OCI-LY3 (cell line): Measurements from ENCODE around the gene MUC20.
"Not testable (repeated sequence)": the region's sequence is repeated elsewhere in the genome, so short reads cannot be mapped to it uniquely, and the experiment has no call there.

Experiments
- H2AFZ ChIP-seq: fragments of 200-600, 300-600 bp; shearing (Covaris generic); 2 replicates; pipeline ENCODE4 v1.6.0; 2014; ENCODE audit warnings: antibody characterized with exemption, low read depth, low read length
- H3K27ac ChIP-seq: fragments of 200-600, 300-600 bp; sonication (generic); 2 replicates; pipeline ENCODE4 v1.5.1; 2014; ENCODE audit warnings: mild to moderate bottlenecking, low read length, moderate library complexity, mixed read lengths
- H3K27me3 ChIP-seq: fragments of 200-600, 300-600 bp; sonication (generic); 2 replicates; pipeline ENCODE4 v1.6.1; 2014; ENCODE audit warnings: low read depth, low read length, mixed read lengths
- H3K36me3 ChIP-seq: fragments of 200-600, 300-600 bp; sonication (generic); replicated peaks from 2 replicates; pipeline ENCODE3; 2014; ENCODE audit warnings: low read depth, low read length, mixed read lengths
- H3K4me1 ChIP-seq: fragments of 300-600, 200-600 bp; sonication (generic); 2 replicates; pipeline ENCODE4 v1.6.1; 2014; ENCODE audit warnings: low read length, mixed read lengths
- H3K4me2 ChIP-seq: fragments of 200-600, 300-600 bp; sonication (generic); 2 replicates; pipeline ENCODE4 v1.6.1; 2014; ENCODE audit warnings: low read length, mixed read lengths
- H3K4me3 ChIP-seq: fragments of 300-600, 200-600 bp; sonication (generic); 2 replicates; pipeline ENCODE4 v1.5.1; 2014; ENCODE audit warnings: antibody characterized with exemption, mild to moderate bottlenecking, low read length, moderate library complexity
- H3K79me2 ChIP-seq: fragments of 300-600, 200-600 bp; shearing (Covaris generic); 2 replicates; pipeline ENCODE4 v1.6.1; 2014; ENCODE audit warnings: mild to moderate bottlenecking, low read length, mixed read lengths
- H3K9ac ChIP-seq: fragments of 300-600, 200-600 bp; shearing (Covaris generic); 2 replicates; pipeline ENCODE4 v1.6.0; 2014; ENCODE audit warnings: mild to moderate bottlenecking, low read length, moderate library complexity
- H3K9me3 ChIP-seq: fragments of 200-600, 300-600 bp; shearing (Covaris generic); 2 replicates; pipeline ENCODE4 v1.6.1; 2014; ENCODE audit warnings: low read length, mixed read lengths; ENCODE audit not compliant: insufficient read depth
- H4K20me1 ChIP-seq: fragments of 200-600, 300-600 bp; sonication (generic); 2 replicates; pipeline ENCODE4 v1.6.1; 2016; ENCODE audit warnings: low read length, mixed read lengths; ENCODE audit not compliant: insufficient read depth

Gene MUC20, protein sequence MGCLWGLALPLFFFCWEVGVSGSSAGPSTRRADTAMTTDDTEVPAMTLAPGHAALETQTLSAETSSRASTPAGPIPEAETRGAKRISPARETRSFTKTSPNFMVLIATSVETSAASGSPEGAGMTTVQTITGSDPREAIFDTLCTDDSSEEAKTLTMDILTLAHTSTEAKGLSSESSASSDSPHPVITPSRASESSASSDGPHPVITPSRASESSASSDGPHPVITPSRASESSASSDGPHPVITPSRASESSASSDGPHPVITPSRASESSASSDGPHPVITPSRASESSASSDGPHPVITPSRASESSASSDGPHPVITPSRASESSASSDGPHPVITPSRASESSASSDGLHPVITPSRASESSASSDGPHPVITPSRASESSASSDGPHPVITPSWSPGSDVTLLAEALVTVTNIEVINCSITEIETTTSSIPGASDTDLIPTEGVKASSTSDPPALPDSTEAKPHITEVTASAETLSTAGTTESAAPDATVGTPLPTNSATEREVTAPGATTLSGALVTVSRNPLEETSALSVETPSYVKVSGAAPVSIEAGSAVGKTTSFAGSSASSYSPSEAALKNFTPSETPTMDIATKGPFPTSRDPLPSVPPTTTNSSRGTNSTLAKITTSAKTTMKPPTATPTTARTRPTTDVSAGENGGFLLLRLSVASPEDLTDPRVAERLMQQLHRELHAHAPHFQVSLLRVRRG

DNA sequence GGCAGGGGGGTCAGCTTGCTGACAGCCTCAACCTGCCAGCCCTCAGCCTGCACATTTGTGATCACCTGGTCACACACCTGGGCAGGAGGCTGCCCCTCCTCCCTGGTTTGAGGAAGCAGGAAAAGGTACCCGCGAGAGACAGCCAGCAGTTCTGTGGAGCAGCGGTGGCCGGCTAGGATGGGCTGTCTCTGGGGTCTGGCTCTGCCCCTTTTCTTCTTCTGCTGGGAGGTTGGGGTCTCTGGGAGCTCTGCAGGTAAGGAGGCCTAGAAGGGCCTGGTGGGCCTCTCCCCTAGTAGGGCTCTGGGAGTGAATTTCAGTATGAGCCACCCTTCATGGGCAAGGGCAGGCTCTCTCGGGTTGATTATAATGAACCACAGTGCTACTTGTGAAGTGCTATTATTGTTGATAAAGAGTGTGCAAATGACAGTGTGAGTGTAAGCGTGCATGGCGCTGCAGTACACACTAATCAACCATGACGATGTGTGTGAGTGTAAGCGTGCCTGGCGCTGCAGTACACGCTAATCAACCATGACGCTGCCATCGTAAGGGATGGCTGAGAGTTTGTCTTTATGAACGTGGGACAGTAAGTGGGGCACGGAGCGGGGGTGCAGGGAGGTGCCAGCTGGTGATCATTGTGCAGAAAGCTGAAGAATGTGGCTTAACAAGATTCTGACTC, at the start of gene MUC20:
MUC20 (plus strand) TSS at position 148 of the 676 bp plus-strand sequence; CDS start at position 178, 30 bp downstream.
- peak within 1 kb of the TSS; percentile 26; the same call in 1 of the 2 replicates for H3K4me2 ChIP-seq
- H3K27me3 ChIP-seq, H3K36me3 ChIP-seq, H3K79me2 ChIP-seq, H3K4me3 ChIP-seq, H3K27ac ChIP-seq, H3K9me3 ChIP-seq, H4K20me1 ChIP-seq, H3K9ac ChIP-seq: not testable (repeated sequence)
- H3K4me1 ChIP-seq: peaks cover 16% of the 10 kb centered on the region
- 0 out of 2 replicates have a peak within 1 kb of the TSS, but pooled peaks have one; percentile 1 for H2AFZ ChIP-seq

DNA sequence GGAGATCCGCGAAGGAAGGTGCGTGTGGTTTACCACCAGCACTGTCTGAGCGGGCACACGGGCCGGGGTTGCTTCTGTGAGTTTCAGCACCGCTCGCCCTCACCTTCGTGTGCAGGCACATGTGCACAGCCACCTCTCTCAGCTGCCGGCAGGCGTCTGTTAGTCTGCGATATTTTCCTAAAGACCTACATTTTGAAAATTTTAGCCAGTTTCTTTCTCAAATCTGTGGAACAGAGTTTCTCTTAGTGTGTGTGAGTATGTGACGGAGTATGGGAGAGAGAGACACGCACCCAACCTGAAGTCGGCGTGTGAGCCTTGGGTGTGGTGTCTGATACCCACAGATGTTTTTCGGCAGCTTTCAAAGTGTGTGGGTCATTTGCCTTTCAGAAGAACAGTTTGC, 49.5 kb upstream of the MUC20 start:
- H3K4me1 ChIP-seq, H3K36me3 ChIP-seq, H3K79me2 ChIP-seq, H3K4me2 ChIP-seq, H3K9ac ChIP-seq, H3K4me3 ChIP-seq, H3K27me3 ChIP-seq, H4K20me1 ChIP-seq, H2AFZ ChIP-seq, H3K27ac ChIP-seq, H3K9me3 ChIP-seq: not testable (repeated sequence)

- not testable (repeated sequence) for H3K36me3 ChIP-seq, H3K4me3 ChIP-seq, H3K9me3 ChIP-seq, H3K4me2 ChIP-seq, H3K4me1 ChIP-seq, H2AFZ ChIP-seq, H3K9ac ChIP-seq, H3K27ac ChIP-seq, H3K27me3 ChIP-seq, H4K20me1 ChIP-seq, H3K79me2 ChIP-seq
Observed at GRCh38 chr3:195673711-195674110, 47.1 kb upstream of the MUC20 start.

- H3K4me1 ChIP-seq, H4K20me1 ChIP-seq, H3K9me3 ChIP-seq, H3K27ac ChIP-seq, H3K4me2 ChIP-seq, H3K79me2 ChIP-seq, H3K9ac ChIP-seq, H3K36me3 ChIP-seq, H3K4me3 ChIP-seq, H3K27me3 ChIP-seq, H2AFZ ChIP-seq: not testable (repeated sequence)
Observed at GRCh38 chr3:195678391-195679015, 42.3 kb upstream of the MUC20 start.

DNA sequence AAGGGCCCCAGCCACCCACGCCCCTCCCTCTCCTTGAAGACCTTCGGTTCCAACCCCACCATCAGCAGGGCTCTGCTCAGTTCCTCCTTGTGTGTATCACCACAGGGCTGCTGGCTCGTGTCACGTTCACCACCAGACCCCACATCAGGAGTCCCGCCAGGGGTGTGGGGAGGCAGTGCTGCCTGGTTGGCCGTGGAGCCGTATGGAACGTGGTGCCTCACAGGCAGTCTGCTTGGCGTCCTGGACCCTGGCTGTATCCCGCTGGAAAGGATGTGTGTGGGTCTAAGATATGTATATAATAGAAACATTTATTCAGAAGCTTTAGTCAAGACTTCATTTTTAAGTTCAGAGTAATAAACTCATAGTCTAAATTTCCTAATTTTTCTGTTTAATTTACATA, 40.1 kb upstream of the MUC20 start:
- not testable (repeated sequence) for H3K4me3 ChIP-seq, H3K9me3 ChIP-seq, H3K79me2 ChIP-seq, H3K9ac ChIP-seq, H3K27me3 ChIP-seq, H4K20me1 ChIP-seq, H3K4me2 ChIP-seq, H2AFZ ChIP-seq, H3K4me1 ChIP-seq, H3K36me3 ChIP-seq, H3K27ac ChIP-seq

DNA sequence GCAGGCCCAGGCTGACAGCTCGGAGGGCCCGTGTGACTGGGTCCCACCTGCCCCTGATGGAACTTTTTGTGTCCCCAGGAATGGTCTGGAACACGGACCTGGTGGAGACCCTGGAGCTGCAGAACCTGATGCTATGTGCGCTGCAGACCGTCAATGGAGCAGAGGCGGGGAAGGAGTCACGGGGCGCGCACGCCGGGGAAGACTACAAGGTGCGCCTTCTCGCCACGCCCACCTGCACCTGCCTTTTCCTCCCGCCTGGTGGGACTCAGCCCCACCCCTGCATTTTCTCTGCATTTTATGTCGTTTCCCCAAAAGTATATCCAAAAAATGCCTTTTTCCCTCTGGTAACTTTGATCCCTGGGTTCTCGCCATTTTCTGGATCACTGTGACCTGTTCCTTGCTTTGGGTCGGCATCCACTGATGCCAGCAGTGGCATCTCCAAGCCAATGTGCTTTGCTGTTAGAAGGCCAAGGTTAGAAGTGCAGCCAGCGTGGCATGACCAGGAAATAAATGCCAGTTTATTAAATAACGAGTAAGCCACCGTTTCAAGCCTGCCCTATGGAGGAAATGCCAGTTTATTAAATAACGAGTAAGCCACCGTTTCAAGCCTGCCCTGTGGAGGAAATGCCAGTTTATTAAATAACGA, 39.2 kb upstream of the MUC20 start:
- not testable (repeated sequence) for H4K20me1 ChIP-seq, H3K4me3 ChIP-seq, H3K27ac ChIP-seq, H2AFZ ChIP-seq, H3K4me1 ChIP-seq, H3K27me3 ChIP-seq, H3K79me2 ChIP-seq, H3K9ac ChIP-seq, H3K9me3 ChIP-seq, H3K36me3 ChIP-seq, H3K4me2 ChIP-seq

GRCh38 chr3:195682104-195682742, 38.6 kb upstream of the MUC20 start:
- H3K4me2 ChIP-seq, H3K36me3 ChIP-seq, H3K9me3 ChIP-seq, H3K4me1 ChIP-seq, H3K4me3 ChIP-seq, H4K20me1 ChIP-seq, H3K9ac ChIP-seq, H3K27ac ChIP-seq, H2AFZ ChIP-seq, H3K79me2 ChIP-seq, H3K27me3 ChIP-seq: not testable (repeated sequence)

GRCh38 chr3:195683722-195684526, 36.9 kb upstream of the MUC20 start:
- H3K4me1 ChIP-seq, H3K27ac ChIP-seq, H3K4me3 ChIP-seq, H3K4me2 ChIP-seq, H3K9ac ChIP-seq, H4K20me1 ChIP-seq, H3K36me3 ChIP-seq, H3K79me2 ChIP-seq, H3K27me3 ChIP-seq, H2AFZ ChIP-seq, H3K9me3 ChIP-seq: not testable (repeated sequence)
